HG02798 (cell line): ENCODE data around the gene GBE1.
A peak's percentile ranks its signal among the peaks of the same experiment; 100 is the strongest.
"Not testable (repeated sequence)": the region's sequence is repeated elsewhere in the genome, so short reads cannot be mapped to it uniquely, and the experiment has no call there.

Source experiments
- ATAC-seq: cut with Tn5 transposase; IDR thresholded peaks from one replicate; pipeline ENCODE4 v1.9.1; 2021; ENCODE audit warnings: mild to moderate bottlenecking; ENCODE audit not compliant: unreplicated experiment, poor library complexity

GBE1 gene

DNA sequence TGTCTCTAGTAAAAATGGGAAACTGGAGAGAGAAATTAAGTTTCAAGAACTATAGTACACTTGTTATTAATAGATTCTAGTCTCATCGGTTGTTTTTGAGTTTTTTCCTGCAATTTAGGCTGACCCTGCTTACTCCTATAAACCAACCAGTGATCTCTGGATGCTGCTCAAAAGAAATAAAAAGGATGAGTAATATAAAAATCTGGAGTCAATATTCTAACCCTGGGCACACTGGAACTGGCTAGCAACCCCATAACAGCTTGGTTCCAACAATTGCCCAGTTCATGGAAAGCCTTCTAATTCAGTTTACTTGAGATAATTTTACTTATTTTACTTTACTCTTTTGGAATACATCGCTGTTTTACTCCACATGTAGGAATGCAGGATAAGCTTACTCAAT is 211.6 kb downstream of the GBE1 start:
- no peak for ATAC-seq

DNA sequence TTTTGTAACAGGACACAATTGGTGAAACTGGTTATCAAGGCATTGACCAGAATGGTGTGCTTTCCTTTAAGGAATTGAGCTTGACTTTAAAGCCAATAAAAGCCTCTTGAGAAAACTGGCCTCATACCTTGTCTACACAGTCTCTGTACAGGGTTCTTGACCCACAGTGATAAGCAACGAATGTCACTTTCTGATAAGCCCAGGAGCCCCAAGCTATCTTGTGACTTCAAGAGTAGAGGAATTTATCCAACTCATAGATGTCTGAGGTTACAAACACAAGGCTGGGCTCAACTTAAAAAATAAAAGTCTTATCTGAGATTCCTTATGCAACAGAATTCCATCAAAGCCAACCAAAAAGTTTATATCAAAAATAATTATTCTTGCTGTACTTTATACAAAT is 212.1 kb downstream of the GBE1 start:
- ATAC-seq, result no peak

DNA sequence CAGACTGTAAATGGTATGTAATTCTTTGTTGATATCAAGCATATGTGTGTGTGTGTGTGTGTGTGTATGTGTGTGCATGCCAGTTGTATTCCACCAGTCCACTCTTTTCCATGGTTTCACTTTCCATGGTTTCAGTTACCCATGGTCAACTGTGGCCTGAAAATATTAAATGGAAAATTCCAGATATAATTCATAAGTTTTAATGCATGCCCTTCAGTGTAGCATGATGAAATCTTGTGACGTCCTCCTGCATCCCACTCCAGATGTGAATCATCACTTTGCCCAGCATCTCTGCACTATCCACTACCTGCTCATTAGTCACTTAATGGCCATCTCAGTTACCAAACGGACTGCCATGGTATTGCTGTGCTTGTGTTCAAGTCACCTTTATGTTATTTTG is 215.9 kb downstream of the GBE1 start:
- ATAC-seq, result no peak

DNA sequence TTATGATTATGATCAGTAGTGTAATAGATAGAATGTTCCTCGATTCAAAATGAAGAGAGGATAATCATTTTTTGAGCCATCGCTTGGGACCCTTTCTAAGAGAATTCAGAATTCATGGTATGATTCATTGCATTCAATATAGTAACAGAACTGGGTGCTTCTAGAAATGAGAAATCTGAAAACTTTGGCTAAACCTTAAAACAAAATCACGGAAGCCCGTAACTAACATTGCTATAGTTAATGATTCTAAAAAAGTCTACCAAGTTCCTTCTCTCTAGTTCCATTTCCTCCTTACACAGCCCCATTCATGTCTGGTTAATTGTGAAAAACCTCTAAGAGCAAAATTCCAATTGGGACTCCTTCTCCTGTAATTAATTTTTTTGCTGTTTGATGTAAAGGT is 217.1 kb downstream of the GBE1 start:
- ATAC-seq, result peak; percentile 49

DNA sequence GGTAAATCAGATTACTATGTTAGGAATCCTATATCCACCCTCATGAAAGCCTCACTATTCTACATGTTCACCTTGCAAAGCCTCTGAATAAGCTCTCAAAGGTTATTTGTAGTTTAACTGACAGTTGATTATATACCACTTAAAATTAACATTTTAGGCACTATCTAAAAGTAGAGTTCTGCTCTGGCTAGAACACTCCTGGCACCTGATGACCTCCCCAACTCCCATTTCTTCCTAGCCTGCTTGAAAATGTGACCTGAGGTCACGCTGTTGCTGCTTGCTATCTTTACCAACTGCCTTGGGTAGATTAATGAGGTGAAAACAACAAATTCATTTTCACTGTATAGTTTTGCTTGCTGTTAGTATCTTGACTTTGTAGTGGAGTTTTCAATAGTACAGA is 220.7 kb downstream of the GBE1 start:
- ATAC-seq, result no peak

DNA sequence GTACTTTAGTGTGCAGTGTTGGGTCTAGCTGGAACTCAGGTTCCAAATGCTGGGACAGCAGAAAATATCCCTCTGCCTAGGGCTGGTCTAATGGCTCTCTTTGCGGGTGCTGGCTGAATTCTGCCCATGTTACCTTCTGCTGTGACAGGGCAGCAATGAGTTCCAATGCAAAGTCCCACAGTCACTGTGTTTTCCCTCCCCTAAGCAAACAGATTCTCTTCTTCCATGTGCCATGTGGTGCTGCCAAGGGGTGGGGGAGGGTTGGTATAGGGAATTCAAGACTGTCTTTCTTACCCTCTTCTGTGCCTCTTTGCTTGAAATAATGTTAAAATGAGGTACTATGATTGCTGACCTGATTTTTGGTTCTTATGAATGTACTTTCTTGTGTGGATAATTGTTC is 229.6 kb downstream of the GBE1 start:
- ATAC-seq, result no peak

- ATAC-seq, result no peak
Measured at GRCh38 chr3:81531263-81531662, 230.2 kb downstream of the GBE1 start.

GRCh38 chr3:81530180-81530939 is 231.1 kb downstream of the GBE1 start:
- no peak for ATAC-seq

GRCh38 chr3:81521855-81522254 is 239.6 kb downstream of the GBE1 start:
- no peak for ATAC-seq

DNA sequence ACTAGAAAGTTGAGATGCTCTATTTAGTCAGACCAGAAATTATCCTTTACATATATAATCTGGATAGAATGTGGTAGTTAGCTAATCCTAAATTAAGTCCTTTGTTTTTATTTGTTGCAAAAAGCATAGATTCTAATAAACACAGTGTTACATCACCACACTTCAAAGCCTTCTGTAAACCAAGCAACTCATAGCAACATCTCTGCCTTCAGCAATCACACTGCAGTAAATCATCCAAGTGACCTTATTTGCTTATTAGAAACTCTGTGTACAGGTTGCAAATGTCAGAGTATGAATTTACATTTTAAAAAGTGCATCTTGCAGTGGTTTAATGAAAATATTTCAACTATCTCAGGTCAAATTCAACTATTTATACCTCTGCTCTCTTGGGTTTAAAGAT is 242.5 kb downstream of the GBE1 start:
- ATAC-seq, result no peak

DNA sequence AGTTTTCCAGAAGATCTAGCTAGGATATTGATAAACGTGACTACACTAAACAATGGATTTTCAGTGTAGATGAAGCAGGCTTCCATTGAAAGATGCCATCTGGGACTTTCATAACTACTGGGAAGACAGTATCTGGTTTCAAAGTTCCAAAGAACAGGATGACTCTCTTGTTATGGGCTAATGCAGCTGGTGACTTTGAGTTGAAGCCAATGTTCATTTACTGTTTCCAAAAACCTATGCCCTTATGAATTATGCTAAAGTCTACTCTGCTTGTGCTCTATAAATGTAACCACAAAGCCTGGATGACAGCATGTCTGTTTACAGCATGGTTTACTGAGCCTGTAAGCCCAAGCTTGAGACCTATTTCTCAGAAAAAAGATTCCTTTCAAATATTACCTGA is 245.4 kb downstream of the GBE1 start:
- no peak for ATAC-seq

GRCh38 chr3:81513591-81513990 is 247.9 kb downstream of the GBE1 start:
- no peak for ATAC-seq

DNA sequence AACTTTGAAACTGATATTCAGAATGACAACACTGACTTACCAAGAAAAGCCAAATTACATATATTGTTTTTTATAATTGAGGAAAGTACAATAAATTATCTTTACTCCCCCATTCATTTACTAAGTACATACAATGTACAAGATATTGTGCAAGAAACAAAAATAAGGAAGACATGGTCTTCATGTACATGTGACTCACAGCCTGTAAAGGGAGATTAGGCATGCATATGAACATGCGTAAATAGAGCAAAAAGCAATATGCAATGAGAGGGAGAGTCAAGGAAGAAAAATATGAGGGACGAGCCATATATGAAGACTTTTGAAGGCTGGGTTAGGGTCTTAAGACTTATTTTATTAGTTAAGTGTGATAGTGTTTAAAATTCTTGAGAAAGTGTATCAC is 258.4 kb downstream of the GBE1 start:
- ATAC-seq, result no peak

- no peak for ATAC-seq
Measured at GRCh38 chr3:81502236-81502635, 259.2 kb downstream of the GBE1 start.

DNA sequence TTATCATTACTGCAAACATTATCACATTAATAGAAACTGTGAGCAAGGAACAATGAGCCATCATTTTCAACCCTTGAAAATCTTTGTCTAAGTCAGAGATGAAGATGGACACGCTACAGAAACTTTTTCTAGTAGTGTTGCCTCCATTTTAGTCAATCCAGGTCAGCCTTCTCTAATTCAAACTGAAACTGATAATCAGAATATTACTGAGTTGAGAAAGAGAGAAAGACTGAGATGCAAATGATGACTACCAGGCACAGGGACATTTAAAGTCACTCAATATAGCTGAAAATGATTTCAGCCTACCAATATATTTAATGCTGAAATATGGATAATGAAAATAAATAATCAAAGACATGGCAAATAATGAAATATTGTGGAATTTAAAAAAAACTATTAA is 261.4 kb downstream of the GBE1 start:
- ATAC-seq, result peak; percentile 85

- ATAC-seq, result no peak
Measured at GRCh38 chr3:81497572-81498251, 263.7 kb downstream of the GBE1 start.

- ATAC-seq, result no peak
Measured at GRCh38 chr3:81496407-81497104, 264.9 kb downstream of the GBE1 start.

GRCh38 chr3:81492471-81492870 is 269.0 kb downstream of the GBE1 start:
- not testable (repeated sequence) for ATAC-seq

DNA sequence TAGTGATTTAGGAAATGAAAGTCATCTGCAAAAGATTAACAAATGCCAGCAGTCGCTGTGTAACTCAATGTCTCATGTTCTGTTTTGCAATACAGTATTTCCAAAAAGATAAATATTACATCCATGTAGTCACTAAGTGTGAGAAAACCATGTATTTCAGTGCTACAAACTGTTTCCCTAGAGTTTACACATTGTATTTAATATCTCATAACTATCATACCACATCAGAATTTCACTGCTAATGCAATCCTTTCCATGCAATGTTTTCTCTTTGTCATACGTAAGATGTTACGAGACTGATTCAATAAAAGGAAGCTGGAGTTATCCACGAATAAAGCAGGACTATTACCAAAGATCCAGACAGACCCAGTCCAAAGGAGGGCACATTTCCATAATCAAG is 269.4 kb downstream of the GBE1 start:
- no peak for ATAC-seq

- peak; percentile 97 for ATAC-seq
Measured at GRCh38 chr3:81490541-81491288, 270.7 kb downstream of the GBE1 start.

- ATAC-seq, result peak; percentile 97
Measured at GRCh38 chr3:81485444-81485865, 276.0 kb downstream of the GBE1 start.
